ENCODE data around the gene ZNF784. TPM values are rescaled to one million over a fixed set of nuclear protein-coding genes. Genes with fewer than 3 reads are reported as not detected.

ZNF784 gene
- total and polyA plus RNA-seq, 2 of the 13 experiments (the other 11 are each of a cell fraction or from before 2014, with no cell fraction given), result 4.1 to 4.2 TPM

GRCh38 chr19:55640577-55641425 lies 16.4 kb upstream of the ZNF784 start, which contains the start of gene ZNF580 (continued):
- TF ChIP-seq ZBTB26 (CRISPR knock-in tag; IDR thresholded peaks at IDR 0.05; ENCODE audit: borderline replicate concordance) (no peak), ZNF850 (CRISPR knock-in tag; conservative IDR thresholded peaks at IDR 0.05) (0 out of 2 replicates have a peak, but pooled peaks have one; percentile 78), THAP7 (CRISPR knock-in tag; IDR thresholded peaks at IDR 0.05) (no peak), ZNF10 (CRISPR knock-in tag; IDR thresholded peaks at IDR 0.05; ENCODE audit: borderline replicate concordance, low read depth) (no peak), ZNF788 (CRISPR knock-in tag; IDR thresholded peaks at IDR 0.05; ENCODE audit: borderline replicate concordance) (peak; percentile 49; the same call in 1 of the 2 replicates), ADNP (CRISPR knock-in tag; IDR thresholded peaks at IDR 0.05) (no peak), ZMYM4 (CRISPR knock-in tag; IDR thresholded peaks at IDR 0.05) (no peak), ZNF331 (CRISPR knock-in tag; IDR thresholded peaks at IDR 0.05) (no peak), FOXM1 (CRISPR knock-in tag; IDR thresholded peaks at IDR 0.05) (no peak), ZBTB7B (CRISPR knock-in tag; IDR thresholded peaks at IDR 0.05) (0 out of 2 replicates have a peak, but pooled peaks have one; percentile 33), SATB2 (CRISPR knock-in tag; IDR thresholded peaks at IDR 0.05) (no peak), ZNF3 (CRISPR knock-in tag; IDR thresholded peaks at IDR 0.05) (no peak), ZNF383 (CRISPR knock-in tag; IDR thresholded peaks at IDR 0.05; ENCODE audit: borderline replicate concordance) (no peak), ZNF432 (CRISPR knock-in tag; IDR thresholded peaks at IDR 0.05; ENCODE audit: borderline replicate concordance) (no peak), FOXP4 (CRISPR knock-in tag; IDR thresholded peaks at IDR 0.05) (no peak), ZNF335 (CRISPR knock-in tag; IDR thresholded peaks at IDR 0.05) (no peak), RBM22 (optimal IDR thresholded peaks at IDR 0.05; ENCODE audit: low read length) (peak; percentile 14), PAWR (CRISPR knock-in tag; IDR thresholded peaks at IDR 0.05; ENCODE audit: borderline replicate concordance) (no peak), TCF7L2 (IDR thresholded peaks at IDR 0.05; ENCODE audit: low read depth, low read length) (no peak), THAP9 (CRISPR knock-in tag; IDR thresholded peaks at IDR 0.05; ENCODE audit: borderline replicate concordance) (no peak), ZNF280B (CRISPR knock-in tag; IDR thresholded peaks at IDR 0.05; ENCODE audit: borderline replicate concordance) (no peak)

All from HepG2 (cell line).